HepG2 (cell line): Measurements from ENCODE around the gene SSNA1. TPM values are rescaled to one million over a fixed set of nuclear protein-coding genes. Genes with fewer than 3 reads are reported as not detected.

Source experiments
- ADNP ChIP-seq: sonication (generic); formaldehyde crosslinking; IDR thresholded peaks from 2 replicates; pipeline ENCODE4 v1.4.0; 2020; ENCODE audit warnings: missing genetic modification reagents
- EEA1 ChIP-seq: sonication (generic); formaldehyde crosslinking; IDR thresholded peaks from 2 replicates; pipeline ENCODE4 v1.5.1; 2020; ENCODE audit warnings: mild to moderate bottlenecking, missing genetic modification reagents, borderline replicate concordance
- EHMT2 ChIP-seq: fragments of 200-600 bp; sonication (generic); IDR thresholded peaks from 2 replicates; pipeline ENCODE4 v1.7.0; 2017; ENCODE audit warnings: antibody characterized with exemption, low read depth, low read length, borderline replicate concordance
- SIX4 ChIP-seq: sonication (generic); formaldehyde crosslinking; IDR thresholded peaks from 2 replicates; pipeline ENCODE4 v1.4.0; 2020; ENCODE audit warnings: missing genetic modification reagents
- polyA plus RNA-seq, 8 experiments: library from polyadenylated mRNA; depleted of rRNA in 3 of 8; stranded (reverse) in 7 of 8; unstranded in 1 of 8; fragments of >200 nt; fragmentation: Illumina TruSeq in 4 of 8; extraction: Trizol in 4 of 8; gene quantifications; 2 replicates each; pipeline versions ENCODE4 v1.2.1 to v1.2.3, GENCODE V29; 2011 to 2016; ENCODE audit warnings: low read depth in 4 of 8, missing spikeins in 1 of 8, mixed read lengths in 1 of 8; ENCODE audit not compliant: insufficient read depth in 1 of 8
- total RNA-seq, 5 experiments: library from RNA; depleted of rRNA; stranded (reverse); fragments of >200 nt; fragmentation: Illumina TruSeq; extraction: Trizol; gene quantifications; 2 replicates each; pipeline ENCODE4 v1.2.3, GENCODE V29; 2016; ENCODE audit warnings: low read depth in 1 of 5
- TF ChIP-seq, protein P1 (sequence below): sonication (generic); formaldehyde crosslinking; IDR thresholded peaks from 2 replicates; pipeline ENCODE4 v1.5.1; 2020; ENCODE audit warnings: mild to moderate bottlenecking, missing genetic modification reagents, moderate library complexity
- TF ChIP-seq, protein P2 (sequence below): sonication (generic); formaldehyde crosslinking; IDR thresholded peaks from 2 replicates; pipeline ENCODE4 v1.4.0; 2020; ENCODE audit warnings: missing genetic modification reagents
- TF ChIP-seq, protein P3 (sequence below): sonication (generic); formaldehyde crosslinking; IDR thresholded peaks from 2 replicates; pipeline ENCODE4 v1.5.0; 2020; ENCODE audit warnings: mild to moderate bottlenecking, missing genetic modification reagents
- TF ChIP-seq, protein P4 (sequence below): sonication (generic); formaldehyde crosslinking; IDR thresholded peaks from 2 replicates; pipeline ENCODE4 v1.9.0; 2021; ENCODE audit warnings: mild to moderate bottlenecking, missing genetic modification reagents

Gene SSNA1
- total and polyA plus RNA-seq, 2 of the 13 experiments (the other 11 are each of a cell fraction or from before 2014, with no cell fraction given), result 35.9 to 49.4 TPM

DNA sequence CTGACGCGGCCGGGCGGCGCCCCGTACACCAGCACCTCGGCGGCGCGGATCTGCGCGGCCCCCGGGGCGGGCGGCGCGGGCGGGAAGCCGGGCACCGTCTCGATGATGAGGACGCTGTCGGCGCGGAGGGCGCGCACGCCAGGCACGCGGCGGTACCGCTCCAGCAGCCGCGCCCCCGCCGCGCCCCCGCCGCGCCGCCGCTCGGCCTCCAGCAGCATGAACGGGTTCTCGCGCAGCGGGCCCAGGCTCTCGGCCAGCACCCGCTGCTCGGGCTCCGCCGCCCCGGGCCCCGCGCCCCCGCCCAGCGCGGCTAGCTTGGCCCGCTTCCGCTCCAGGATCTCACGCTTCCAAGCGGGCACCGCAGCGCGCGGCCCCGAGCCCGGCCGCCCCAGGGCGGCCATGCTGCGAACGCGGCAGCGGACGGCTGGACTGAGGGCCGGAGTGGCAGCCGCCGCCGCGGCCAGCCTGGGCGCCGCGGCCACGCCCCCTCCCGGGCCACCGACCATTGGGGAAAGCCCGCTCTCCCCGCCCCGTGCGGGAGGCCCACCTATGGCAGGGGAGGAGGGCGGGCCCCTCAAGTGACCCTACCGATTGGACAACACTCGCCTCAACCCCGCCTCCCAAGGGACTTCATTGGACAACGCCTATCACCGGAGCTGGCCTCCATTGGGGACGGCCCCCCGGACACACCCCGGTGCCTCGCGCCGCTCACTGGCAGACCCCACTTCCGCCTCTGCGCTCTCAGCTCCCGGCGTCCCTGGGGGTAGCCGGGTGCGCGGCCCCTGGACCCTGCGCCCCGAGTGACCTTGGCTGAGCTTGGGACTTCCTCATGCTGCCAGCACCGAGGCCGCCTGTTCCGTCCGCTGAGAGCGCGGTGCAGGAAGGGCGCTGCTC lies 12.1 kb downstream of the SSNA1 start, which contains the start of gene TPRN (continued):
- TF ChIP-seq, protein P1, sequence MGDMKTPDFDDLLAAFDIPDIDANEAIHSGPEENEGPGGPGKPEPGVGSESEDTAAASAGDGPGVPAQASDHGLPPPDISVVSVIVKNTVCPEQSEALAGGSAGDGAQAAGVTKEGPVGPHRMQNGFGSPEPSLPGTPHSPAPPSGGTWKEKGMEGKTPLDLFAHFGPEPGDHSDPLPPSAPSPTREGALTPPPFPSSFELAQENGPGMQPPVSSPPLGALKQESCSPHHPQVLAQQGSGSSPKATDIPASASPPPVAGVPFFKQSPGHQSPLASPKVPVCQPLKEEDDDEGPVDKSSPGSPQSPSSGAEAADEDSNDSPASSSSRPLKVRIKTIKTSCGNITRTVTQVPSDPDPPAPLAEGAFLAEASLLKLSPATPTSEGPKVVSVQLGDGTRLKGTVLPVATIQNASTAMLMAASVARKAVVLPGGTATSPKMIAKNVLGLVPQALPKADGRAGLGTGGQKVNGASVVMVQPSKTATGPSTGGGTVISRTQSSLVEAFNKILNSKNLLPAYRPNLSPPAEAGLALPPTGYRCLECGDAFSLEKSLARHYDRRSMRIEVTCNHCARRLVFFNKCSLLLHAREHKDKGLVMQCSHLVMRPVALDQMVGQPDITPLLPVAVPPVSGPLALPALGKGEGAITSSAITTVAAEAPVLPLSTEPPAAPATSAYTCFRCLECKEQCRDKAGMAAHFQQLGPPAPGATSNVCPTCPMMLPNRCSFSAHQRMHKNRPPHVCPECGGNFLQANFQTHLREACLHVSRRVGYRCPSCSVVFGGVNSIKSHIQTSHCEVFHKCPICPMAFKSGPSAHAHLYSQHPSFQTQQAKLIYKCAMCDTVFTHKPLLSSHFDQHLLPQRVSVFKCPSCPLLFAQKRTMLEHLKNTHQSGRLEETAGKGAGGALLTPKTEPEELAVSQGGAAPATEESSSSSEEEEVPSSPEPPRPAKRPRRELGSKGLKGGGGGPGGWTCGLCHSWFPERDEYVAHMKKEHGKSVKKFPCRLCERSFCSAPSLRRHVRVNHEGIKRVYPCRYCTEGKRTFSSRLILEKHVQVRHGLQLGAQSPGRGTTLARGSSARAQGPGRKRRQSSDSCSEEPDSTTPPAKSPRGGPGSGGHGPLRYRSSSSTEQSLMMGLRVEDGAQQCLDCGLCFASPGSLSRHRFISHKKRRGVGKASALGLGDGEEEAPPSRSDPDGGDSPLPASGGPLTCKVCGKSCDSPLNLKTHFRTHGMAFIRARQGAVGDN (CRISPR knock-in tag), result peak; percentile 94
- TF ChIP-seq, protein P2, sequence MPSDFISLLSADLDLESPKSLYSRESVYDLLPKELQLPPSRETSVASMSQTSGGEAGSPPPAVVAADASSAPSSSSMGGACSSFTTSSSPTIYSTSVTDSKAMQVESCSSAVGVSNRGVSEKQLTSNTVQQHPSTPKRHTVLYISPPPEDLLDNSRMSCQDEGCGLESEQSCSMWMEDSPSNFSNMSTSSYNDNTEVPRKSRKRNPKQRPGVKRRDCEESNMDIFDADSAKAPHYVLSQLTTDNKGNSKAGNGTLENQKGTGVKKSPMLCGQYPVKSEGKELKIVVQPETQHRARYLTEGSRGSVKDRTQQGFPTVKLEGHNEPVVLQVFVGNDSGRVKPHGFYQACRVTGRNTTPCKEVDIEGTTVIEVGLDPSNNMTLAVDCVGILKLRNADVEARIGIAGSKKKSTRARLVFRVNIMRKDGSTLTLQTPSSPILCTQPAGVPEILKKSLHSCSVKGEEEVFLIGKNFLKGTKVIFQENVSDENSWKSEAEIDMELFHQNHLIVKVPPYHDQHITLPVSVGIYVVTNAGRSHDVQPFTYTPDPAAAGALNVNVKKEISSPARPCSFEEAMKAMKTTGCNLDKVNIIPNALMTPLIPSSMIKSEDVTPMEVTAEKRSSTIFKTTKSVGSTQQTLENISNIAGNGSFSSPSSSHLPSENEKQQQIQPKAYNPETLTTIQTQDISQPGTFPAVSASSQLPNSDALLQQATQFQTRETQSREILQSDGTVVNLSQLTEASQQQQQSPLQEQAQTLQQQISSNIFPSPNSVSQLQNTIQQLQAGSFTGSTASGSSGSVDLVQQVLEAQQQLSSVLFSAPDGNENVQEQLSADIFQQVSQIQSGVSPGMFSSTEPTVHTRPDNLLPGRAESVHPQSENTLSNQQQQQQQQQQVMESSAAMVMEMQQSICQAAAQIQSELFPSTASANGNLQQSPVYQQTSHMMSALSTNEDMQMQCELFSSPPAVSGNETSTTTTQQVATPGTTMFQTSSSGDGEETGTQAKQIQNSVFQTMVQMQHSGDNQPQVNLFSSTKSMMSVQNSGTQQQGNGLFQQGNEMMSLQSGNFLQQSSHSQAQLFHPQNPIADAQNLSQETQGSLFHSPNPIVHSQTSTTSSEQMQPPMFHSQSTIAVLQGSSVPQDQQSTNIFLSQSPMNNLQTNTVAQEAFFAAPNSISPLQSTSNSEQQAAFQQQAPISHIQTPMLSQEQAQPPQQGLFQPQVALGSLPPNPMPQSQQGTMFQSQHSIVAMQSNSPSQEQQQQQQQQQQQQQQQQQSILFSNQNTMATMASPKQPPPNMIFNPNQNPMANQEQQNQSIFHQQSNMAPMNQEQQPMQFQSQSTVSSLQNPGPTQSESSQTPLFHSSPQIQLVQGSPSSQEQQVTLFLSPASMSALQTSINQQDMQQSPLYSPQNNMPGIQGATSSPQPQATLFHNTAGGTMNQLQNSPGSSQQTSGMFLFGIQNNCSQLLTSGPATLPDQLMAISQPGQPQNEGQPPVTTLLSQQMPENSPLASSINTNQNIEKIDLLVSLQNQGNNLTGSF, result no peak; the same call in 1 of the 2 replicates
- TF ChIP-seq, protein P3, sequence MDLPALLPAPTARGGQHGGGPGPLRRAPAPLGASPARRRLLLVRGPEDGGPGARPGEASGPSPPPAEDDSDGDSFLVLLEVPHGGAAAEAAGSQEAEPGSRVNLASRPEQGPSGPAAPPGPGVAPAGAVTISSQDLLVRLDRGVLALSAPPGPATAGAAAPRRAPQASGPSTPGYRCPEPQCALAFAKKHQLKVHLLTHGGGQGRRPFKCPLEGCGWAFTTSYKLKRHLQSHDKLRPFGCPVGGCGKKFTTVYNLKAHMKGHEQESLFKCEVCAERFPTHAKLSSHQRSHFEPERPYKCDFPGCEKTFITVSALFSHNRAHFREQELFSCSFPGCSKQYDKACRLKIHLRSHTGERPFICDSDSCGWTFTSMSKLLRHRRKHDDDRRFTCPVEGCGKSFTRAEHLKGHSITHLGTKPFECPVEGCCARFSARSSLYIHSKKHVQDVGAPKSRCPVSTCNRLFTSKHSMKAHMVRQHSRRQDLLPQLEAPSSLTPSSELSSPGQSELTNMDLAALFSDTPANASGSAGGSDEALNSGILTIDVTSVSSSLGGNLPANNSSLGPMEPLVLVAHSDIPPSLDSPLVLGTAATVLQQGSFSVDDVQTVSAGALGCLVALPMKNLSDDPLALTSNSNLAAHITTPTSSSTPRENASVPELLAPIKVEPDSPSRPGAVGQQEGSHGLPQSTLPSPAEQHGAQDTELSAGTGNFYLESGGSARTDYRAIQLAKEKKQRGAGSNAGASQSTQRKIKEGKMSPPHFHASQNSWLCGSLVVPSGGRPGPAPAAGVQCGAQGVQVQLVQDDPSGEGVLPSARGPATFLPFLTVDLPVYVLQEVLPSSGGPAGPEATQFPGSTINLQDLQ (CRISPR knock-in tag), result 0 out of 2 replicates have a peak, but pooled peaks have one; percentile 23
- TF ChIP-seq EHMT2 (no peak), EEA1 (CRISPR knock-in tag) (no peak), ADNP (CRISPR knock-in tag) (no peak), SIX4 (no peak)
- TF ChIP-seq, protein P4, sequence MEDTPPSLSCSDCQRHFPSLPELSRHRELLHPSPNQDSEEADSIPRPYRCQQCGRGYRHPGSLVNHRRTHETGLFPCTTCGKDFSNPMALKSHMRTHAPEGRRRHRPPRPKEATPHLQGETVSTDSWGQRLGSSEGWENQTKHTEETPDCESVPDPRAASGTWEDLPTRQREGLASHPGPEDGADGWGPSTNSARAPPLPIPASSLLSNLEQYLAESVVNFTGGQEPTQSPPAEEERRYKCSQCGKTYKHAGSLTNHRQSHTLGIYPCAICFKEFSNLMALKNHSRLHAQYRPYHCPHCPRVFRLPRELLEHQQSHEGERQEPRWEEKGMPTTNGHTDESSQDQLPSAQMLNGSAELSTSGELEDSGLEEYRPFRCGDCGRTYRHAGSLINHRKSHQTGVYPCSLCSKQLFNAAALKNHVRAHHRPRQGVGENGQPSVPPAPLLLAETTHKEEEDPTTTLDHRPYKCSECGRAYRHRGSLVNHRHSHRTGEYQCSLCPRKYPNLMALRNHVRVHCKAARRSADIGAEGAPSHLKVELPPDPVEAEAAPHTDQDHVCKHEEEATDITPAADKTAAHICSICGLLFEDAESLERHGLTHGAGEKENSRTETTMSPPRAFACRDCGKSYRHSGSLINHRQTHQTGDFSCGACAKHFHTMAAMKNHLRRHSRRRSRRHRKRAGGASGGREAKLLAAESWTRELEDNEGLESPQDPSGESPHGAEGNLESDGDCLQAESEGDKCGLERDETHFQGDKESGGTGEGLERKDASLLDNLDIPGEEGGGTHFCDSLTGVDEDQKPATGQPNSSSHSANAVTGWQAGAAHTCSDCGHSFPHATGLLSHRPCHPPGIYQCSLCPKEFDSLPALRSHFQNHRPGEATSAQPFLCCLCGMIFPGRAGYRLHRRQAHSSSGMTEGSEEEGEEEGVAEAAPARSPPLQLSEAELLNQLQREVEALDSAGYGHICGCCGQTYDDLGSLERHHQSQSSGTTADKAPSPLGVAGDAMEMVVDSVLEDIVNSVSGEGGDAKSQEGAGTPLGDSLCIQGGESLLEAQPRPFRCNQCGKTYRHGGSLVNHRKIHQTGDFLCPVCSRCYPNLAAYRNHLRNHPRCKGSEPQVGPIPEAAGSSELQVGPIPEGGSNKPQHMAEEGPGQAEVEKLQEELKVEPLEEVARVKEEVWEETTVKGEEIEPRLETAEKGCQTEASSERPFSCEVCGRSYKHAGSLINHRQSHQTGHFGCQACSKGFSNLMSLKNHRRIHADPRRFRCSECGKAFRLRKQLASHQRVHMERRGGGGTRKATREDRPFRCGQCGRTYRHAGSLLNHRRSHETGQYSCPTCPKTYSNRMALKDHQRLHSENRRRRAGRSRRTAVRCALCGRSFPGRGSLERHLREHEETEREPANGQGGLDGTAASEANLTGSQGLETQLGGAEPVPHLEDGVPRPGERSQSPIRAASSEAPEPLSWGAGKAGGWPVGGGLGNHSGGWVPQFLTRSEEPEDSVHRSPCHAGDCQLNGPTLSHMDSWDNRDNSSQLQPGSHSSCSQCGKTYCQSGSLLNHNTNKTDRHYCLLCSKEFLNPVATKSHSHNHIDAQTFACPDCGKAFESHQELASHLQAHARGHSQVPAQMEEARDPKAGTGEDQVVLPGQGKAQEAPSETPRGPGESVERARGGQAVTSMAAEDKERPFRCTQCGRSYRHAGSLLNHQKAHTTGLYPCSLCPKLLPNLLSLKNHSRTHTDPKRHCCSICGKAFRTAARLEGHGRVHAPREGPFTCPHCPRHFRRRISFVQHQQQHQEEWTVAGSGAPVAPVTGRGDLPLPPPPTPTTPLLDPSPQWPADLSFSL, result no peak
